Gastroesophageal sphincter (tissue), 3 donors: ENCODE data around the gene TDRD10.

Experiments used
- CTCF ChIP-seq, 4 experiments: fragments of 200-600 bp in 2 of 4; fragments of 450-650 bp in 2 of 4; sonication (generic) in 1 of 4; IDR thresholded peaks; one replicate each; pipeline ENCODE4 v1.5.1; 2017 to 2019; ENCODE audit warnings: antibody characterized with exemption in 4 of 4, mild to moderate bottlenecking in 2 of 4, moderate library complexity in 2 of 4
- EP300 ChIP-seq: sonication (generic); formaldehyde crosslinking; IDR thresholded peaks from one replicate; pipeline ENCODE4 v1.6.1; 2017; ENCODE audit warnings: antibody characterized with exemption, mild to moderate bottlenecking
- POLR2A ChIP-seq, 2 donors: fragments of 450-650 bp; IDR thresholded peaks; one replicate each; pipeline ENCODE4 v1.6.1; 2017; ENCODE audit warnings: antibody characterized with exemption in 2 of 2, mild to moderate bottlenecking in 2 of 2, moderate library complexity in 1 of 2
- POLR2AphosphoS5 ChIP-seq: sonication (generic); formaldehyde crosslinking; IDR thresholded peaks from one replicate; pipeline ENCODE4 v1.6.1; 2017; ENCODE audit warnings: antibody characterized with exemption

DNA sequence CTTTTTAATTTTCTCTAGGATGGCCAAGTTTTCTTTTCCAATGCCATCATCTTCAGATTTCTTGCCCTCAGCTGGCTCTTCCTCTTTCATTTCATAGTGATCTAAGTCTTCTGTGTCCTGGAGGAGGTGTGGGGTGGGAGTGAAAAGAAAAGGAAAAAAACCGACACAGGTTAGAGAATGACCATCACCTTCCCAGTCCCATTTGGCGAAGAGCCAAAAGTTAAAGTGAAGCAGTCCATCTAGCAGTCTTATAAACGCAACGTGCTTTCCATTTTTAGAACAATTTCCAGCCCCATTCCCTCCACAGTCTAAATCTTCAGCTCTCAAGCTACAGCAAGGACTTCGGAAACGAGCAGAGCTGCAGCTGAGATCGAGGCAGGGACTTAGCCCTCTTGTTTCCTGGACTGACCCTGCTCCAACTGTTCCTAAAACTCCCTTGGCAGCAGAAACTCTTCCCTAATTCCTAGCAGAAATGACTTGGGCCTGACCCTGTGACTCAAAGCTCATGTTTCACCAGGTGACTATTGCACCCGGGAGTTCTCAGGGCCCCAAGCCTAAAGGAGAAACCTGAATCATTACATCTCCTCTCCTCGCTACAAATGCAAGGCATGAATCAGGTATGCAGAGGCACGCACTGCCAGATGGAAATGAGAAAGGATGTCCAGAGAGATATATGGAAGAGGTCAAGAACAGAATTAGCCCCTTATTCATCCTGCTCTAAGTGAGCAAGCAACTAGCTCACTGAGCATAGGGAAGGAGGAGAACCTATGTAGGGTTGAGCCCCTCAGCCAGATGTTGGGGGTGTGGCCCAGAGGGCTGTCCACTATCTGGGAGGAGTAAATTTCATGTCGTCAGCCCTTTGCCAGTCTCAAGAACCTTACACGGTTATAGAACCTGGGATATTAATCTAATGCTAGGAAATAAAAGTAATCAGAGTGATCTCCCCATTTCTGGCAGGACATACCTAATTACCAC lies 51.3 kb downstream of the TDRD10 start:
- TF ChIP-seq CTCF (IDR thresholded peaks at IDR 0.05) (no peak), POLR2AphosphoS5 (peak; percentile 23), EP300 (no peak), POLR2A (IDR thresholded peaks at IDR 0.05) (no peak)
